GM23338 (cell line): ENCODE results near the gene TMEM239.

Experiments
- CREB1 ChIP-seq: fragments of 250-450 bp; sonication (Bioruptor Pico); IDR thresholded peaks from 2 replicates; pipeline ENCODE4 v1.5.0; 2020; ENCODE audit warnings: low read depth, mild to moderate bottlenecking, moderate library complexity
- CTCF ChIP-seq, 2 experiments: fragments of 200-600 bp in 1 of 2; sonication (generic) in 1 of 2; conservative IDR thresholded peaks; 2 replicates each; pipeline versions ENCODE4 v1.5.1 to v1.6.1; 2016 to 2017; ENCODE audit warnings: antibody characterized with exemption in 2 of 2, low read depth in 2 of 2, mild to moderate bottlenecking in 2 of 2, moderate library complexity in 1 of 2
- ETS1 ChIP-seq: IDR thresholded peaks from 2 replicates; pipeline ENCODE4 v1.6.1; 2016; ENCODE audit warnings: antibody characterized with exemption
- EZH2 ChIP-seq: fragments of 200-600 bp; sonication (generic); IDR thresholded peaks from one replicate; pipeline ENCODE4 v1.8.0; 2017; ENCODE audit warnings: antibody characterized with exemption, mild to moderate bottlenecking, low read depth; ENCODE audit not compliant: unreplicated experiment
- EZH2phosphoT487 ChIP-seq: fragments of 200-600 bp; sonication (generic); IDR thresholded peaks from one replicate; pipeline ENCODE4 v1.8.1; 2018; ENCODE audit warnings: antibody characterized with exemption; ENCODE audit not compliant: unreplicated experiment
- NANOG ChIP-seq: IDR thresholded peaks from 2 replicates; pipeline ENCODE4 v1.6.1; 2016; ENCODE audit warnings: antibody characterized with exemption, borderline replicate concordance
- POLR2AphosphoS5 ChIP-seq: IDR thresholded peaks from 2 replicates; pipeline ENCODE4 v1.6.1; 2016; ENCODE audit warnings: antibody characterized with exemption, low read depth
- REST ChIP-seq: IDR thresholded peaks from one replicate; pipeline ENCODE4 v1.6.1; 2018; ENCODE audit warnings: antibody characterized with exemption; ENCODE audit not compliant: unreplicated experiment

GRCh38 chr20:2837221-2837960, 21.2 kb downstream of the TMEM239 start:
- TF ChIP-seq CTCF (conservative IDR thresholded peaks at IDR 0.05; ENCODE audit: low read depth in 2 of 2) (no peak), EZH2 (no peak), CREB1 (no peak), POLR2AphosphoS5 (no peak), NANOG (no peak), ETS1 (no peak), EZH2phosphoT487 (no peak), REST (no peak)
